HTR-8/SVneo (cell line): ENCODE results near the gene MUSK.
"Not testable (repeated sequence)": the region's sequence is repeated elsewhere in the genome, so short reads cannot be mapped to it uniquely, and the experiment has no call there.

Experiments used
- DNase-seq: peaks from one replicate; pipeline ENCODE4 v3.0.0; 2011; ENCODE audit warnings: low spot score, mixed read lengths; ENCODE audit not compliant: insufficient read length
- FAIRE-seq: peaks from 2 replicates; lab custom pipeline; 2011; peaks lifted over from hg19 to GRCh38; lab: Jason Lieb, UNC

Gene MUSK

GRCh38 chr9:110753731-110754231, 85.2 kb downstream of the MUSK start:
- DNase-seq (no peak), FAIRE-seq (no peak)

GRCh38 chr9:110755179-110755578, 86.6 kb downstream of the MUSK start:
- FAIRE-seq, result no peak
- no peak for DNase-seq

DNA sequence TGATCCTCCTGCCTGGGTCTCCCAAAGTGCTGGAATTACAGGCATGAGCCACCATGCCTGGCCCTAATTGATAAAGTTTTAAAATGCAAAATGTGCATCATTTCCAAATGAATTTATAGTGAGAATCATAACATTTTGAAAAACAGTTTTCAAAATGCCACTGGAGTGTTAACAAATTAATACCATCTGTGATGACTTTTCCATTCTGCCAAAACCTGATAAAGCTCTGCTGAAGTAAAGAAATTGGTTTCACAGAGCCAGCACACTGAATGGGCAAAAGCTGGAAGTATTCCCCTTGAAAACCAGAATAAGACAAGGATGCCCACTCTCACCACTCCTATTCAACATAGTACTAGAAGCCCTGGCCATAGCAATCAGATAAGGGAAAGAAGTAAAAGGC, 89.6 kb downstream of the MUSK start:
- DNase-seq, result no peak
- FAIRE-seq, result peak; percentile 9

- no peak for FAIRE-seq
- no peak for DNase-seq
These were observed 94.2 kb downstream of the MUSK start for GRCh38 chr9:110762783-110763182.

DNA sequence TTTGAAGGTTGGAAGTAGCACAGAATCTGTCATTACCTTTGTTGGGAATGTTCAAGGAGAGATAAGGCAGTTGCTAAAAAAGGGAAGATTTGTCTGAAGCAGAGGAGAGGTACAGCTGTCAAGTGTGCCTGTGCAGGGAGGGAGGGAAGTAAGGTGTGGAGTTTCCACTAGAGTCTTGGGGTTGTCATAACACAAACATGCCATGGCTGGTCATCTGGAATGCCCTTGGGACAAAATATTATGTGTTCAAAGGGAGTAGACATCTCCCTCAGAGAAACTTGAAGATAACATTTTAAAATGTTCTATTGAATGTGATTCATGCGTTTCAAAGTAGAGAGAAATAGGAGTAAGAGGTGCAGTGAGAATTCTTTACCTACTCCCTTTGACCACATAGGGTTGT, 95.0 kb downstream of the MUSK start:
- DNase-seq, result no peak
- no peak for FAIRE-seq

DNA sequence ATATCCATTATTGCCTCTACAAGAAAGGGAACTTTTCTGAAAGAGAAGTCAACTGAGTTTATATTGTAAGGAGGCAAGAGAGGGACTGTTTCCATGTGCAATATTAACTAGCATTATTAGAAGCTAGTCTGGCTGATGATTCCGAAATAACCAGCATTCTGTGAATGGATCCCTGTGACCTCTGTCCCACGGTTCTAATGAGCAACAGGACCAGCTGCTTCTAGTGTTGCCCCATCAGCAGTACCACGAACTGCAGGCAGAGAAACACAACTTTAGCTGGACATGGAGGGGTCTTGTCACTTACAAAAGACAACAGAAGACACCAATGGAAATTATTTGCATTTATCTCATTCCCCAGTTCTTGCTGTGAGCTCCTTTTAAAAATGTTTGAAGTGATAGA, 95.4 kb downstream of the MUSK start:
- no peak for FAIRE-seq
- DNase-seq, result no peak

DNA sequence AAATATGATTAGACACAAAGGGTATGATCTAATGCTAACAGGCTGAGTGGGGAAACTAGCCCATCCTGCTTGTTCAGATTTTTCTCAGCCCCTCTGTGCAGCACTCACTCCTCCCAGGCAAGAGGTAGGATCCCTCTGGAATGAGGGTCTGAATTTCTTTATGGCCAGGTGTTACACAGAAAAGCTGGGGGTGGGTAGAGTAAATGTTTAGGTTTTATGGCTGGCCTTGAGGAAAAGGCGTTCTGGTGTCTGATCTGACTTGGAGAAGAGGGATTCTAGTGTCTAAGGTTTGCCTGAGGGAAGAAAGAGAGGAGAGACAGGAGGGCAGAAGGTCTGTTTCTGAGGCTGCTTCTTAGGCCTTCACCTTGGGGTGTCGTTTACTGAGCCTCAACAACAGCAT, 97.3 kb downstream of the MUSK start:
- FAIRE-seq, result no peak

DNA sequence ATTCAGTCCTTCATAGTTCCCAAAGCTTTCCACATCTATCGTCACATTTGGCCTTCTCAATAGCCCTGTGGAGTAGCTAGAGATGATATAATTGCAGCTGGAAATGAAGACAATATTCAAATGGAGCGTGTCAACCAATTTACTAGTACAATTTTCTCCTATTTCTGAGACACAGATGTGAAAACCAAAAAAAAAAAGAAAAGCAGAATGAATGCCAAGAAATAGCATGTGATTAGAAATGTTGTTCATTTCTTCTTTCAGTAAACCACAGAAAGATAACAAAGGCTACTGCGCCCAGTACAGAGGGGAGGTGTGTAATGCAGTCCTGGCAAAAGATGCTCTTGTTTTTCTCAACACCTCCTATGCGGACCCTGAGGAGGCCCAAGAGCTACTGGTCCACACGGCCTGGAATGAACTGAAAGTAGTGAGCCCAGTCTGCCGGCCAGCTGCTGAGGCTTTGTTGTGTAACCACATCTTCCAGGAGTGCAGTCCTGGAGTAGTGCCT, 99.0 kb downstream of the MUSK start:
- no peak for FAIRE-seq
- no peak for DNase-seq

More for the DNA sequence above, 97.3 kb downstream of the MUSK start:
- DNase-seq, result no peak

DNA sequence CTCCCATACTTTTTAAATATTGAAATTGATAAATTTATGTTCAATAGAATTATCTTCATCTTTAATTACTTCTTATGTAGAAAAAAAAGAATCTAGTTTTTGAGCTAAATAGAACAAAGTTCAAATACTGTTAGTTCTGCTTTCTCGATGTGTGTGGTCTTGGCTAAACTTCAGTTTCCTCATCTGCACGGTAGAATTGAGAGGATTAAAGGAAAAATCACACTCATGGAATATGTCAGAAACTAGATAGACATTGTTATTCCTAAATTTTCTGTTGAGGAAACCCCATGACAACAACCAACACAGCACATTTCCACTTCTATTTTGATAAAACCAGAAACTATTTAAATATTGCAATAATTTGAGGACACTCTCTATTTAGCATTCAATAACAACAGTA, 100.3 kb downstream of the MUSK start:
- DNase-seq (no peak), FAIRE-seq (no peak)

GRCh38 chr9:110769667-110770066, 101.1 kb downstream of the MUSK start:
- DNase-seq (no peak), FAIRE-seq (no peak)

GRCh38 chr9:110775724-110776123, 107.1 kb downstream of the MUSK start:
- FAIRE-seq, result no peak
- DNase-seq, result no peak

- DNase-seq, result no peak
- no peak for FAIRE-seq
These were observed 107.6 kb downstream of the MUSK start for GRCh38 chr9:110776221-110776620.

DNA sequence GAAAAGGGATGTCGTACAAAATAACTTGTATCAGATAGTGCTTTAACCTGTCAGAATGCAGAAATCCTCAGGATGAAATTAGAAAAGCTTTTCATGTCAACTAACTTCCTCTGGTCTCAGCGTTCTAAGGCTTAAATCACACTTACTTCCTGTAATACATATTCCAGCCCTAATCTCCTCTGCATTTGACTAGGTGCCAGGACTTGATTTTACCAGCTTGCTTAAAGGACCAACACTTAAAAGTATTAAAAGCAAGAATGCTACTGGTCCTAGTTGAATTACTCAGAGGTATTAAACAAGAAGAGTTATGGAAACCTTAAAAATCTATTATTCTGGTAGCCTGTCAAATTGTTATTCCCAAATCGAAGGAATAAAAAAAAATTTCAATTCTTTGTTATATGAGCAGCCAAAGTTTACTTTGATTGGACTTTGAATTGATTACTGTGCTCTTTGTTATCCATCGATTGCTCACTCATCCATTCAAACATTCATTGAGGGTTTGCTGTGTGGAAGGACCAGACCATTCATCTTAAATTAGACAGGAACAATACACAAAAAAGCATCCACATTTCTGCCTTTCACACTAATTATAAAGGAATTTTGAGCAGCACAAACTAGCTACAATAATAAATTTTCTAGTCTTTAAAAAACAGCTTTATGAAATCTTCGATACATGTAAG, 108.7 kb downstream of the MUSK start:
- FAIRE-seq, result no peak
- no peak for DNase-seq

DNA sequence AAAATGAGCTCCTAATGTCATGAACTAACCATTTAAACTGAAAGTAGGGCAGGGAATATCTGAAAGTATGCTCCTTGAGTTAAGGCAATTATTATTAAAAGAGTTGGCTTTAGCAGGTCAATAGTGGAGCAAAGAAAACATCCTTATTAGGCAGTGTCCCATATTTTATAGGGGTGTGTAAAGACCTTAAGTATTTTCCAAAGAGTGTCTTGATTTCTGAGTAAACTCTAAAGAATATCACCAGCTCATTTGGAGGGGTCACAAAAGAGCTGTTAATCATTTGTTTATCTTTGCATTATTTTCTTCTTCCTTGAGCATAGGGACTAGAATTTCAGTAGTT, 109.3 kb downstream of the MUSK start:
- FAIRE-seq (no peak), DNase-seq (no peak)

DNA sequence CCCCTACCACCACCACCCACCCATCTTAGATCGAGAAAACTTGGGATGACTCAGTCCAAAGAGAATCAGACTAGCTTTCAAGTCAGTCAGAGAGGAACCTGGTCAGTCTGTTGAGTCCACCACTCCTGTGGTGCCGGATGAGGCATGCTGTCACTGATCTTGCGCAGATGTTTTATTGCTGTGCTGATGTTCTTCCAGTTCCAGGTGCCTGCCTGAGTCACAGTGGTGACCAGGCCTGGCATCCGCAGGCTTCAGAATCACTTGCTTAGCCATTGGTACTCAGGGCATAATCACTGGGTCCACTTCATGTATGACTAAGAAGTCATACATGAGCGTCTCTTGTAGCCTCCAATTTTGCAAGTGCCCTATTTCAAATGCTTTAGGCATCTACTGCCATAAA, 114.1 kb downstream of the MUSK start:
- DNase-seq (no peak), FAIRE-seq (no peak)

GRCh38 chr9:110784309-110784708, 115.7 kb downstream of the MUSK start:
- no peak for FAIRE-seq
- DNase-seq, result no peak

DNA sequence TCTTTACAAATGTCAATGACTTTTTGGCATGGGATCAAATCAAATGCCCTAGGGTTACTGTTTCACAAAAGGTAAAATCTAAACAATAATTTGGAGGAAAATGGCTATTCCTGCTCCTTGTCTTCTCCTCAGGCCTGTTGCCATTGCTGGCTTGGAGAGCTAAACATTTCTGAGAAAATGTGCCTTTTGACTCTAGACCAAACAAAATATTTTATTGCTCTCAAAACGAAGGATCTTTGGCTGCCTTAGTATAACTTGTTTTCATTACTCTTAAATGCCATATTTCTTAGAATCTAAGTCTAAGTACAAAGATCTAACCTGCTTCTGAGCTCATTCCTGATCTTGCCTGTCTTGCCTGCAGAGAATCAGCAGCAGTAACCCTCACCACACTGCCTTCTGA, 116.6 kb downstream of the MUSK start:
- FAIRE-seq (no peak), DNase-seq (no peak)

DNA sequence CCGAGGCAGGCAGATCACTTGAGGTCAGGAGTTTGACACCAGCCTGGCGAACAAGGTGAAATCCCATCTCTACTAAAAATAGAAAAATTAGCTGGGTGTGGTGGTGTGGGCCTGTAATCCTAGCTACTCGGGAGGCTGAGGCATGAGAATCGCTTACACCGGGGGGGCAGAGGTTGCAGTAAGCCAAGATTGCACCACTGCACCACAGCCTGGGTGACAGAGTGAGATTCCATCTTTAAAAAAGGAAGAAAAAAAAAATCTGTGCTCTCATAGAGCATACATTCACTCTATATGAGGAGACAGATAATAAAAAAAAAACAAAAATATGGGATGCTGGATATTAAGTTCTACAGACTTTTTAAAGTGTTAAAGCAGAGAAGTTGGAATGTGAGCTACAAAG, 119.8 kb downstream of the MUSK start:
- not testable (repeated sequence) for FAIRE-seq, DNase-seq

- FAIRE-seq, result peak; percentile 78
- DNase-seq, result no peak
These were observed 120.3 kb downstream of the MUSK start for GRCh38 chr9:110788871-110789270.

DNA sequence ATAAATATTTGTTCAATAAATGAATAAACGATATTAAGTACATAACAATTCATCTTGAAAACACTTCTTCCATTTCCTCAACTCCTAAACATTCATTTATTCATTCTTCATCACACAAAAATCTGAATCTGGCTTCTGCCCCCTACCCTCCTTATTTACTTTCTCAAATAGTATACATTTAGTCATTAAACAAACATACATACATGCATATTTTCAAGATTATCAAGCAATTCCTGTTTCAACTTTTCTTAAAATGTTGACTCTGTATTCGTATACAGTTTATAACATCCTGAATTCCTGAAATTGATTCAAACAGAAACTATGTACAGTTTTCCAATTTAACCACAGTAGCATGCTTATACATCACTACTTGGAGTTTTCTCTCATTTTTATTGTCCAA, 129.0 kb downstream of the MUSK start:
- DNase-seq, result no peak

GRCh38 chr9:110799396-110799795, 130.8 kb downstream of the MUSK start:
- FAIRE-seq, result no peak
- DNase-seq, result no peak

More for the DNA sequence above, 129.0 kb downstream of the MUSK start:
- FAIRE-seq, result no peak

- no peak for FAIRE-seq
- no peak for DNase-seq
These were observed 132.8 kb downstream of the MUSK start for GRCh38 chr9:110801426-110801825.
